ENCODE measurements around the gene KCTD4.

GRCh38 chr13:45231722-45232121, 30.9 kb upstream of the KCTD4 start:
- TF ChIP-seq EP300 (IDR thresholded peaks at IDR 0.05), result no peak
- TF ChIP-seq, protein P1, sequence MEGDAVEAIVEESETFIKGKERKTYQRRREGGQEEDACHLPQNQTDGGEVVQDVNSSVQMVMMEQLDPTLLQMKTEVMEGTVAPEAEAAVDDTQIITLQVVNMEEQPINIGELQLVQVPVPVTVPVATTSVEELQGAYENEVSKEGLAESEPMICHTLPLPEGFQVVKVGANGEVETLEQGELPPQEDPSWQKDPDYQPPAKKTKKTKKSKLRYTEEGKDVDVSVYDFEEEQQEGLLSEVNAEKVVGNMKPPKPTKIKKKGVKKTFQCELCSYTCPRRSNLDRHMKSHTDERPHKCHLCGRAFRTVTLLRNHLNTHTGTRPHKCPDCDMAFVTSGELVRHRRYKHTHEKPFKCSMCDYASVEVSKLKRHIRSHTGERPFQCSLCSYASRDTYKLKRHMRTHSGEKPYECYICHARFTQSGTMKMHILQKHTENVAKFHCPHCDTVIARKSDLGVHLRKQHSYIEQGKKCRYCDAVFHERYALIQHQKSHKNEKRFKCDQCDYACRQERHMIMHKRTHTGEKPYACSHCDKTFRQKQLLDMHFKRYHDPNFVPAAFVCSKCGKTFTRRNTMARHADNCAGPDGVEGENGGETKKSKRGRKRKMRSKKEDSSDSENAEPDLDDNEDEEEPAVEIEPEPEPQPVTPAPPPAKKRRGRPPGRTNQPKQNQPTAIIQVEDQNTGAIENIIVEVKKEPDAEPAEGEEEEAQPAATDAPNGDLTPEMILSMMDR (IDR thresholded peaks at IDR 0.05), result no peak

Data from esophagus muscularis mucosa (tissue), 3 donors.